Right atrium auricular region (tissue), 2 donors: Measurements from ENCODE around the gene BABAM2. TPM values are rescaled to one million over a fixed set of nuclear protein-coding genes. Genes with fewer than 3 reads are reported as not detected.

Source experiments
- DNase-seq: peaks from one replicate; pipeline ENCODE4 v3.0.0-alpha.2; 2019; ENCODE audit warnings: low spot score
- H3K27ac ChIP-seq, 2 donors: fragments of 200-600 bp; sonication (generic); 1 replicate in 1 of 2; 2 replicates in 1 of 2; pipeline ENCODE4 v1.5.1; 2016 to 2019
- H3K27me3 ChIP-seq, 2 donors: fragments of 200-600 bp; sonication (generic); one replicate each; pipeline versions ENCODE4 v1.5.1 to v1.6.0; 2017 to 2019
- H3K36me3 ChIP-seq: fragments of 200-600 bp; sonication (generic); one replicate; pipeline ENCODE4 v1.5.1; 2016
- H3K4me1 ChIP-seq, 2 donors: fragments of 200-600 bp; sonication (generic); one replicate each; pipeline versions ENCODE4 v1.5.1 to v1.6.0; 2017 to 2019
- H3K4me3 ChIP-seq, 2 donors: fragments of 200-600 bp; sonication (generic); 1 replicate in 1 of 2; 2 replicates in 1 of 2; pipeline ENCODE4 v1.5.1; 2017 to 2019; ENCODE audit warnings: mild to moderate bottlenecking in 1 of 2, moderate library complexity in 1 of 2
- H3K9me3 ChIP-seq, 2 donors: fragments of 200-600 bp; sonication (generic); one replicate each; pipeline ENCODE4 v1.5.1; 2019
- total RNA-seq, 2 donors: library from RNA; depleted of rRNA; stranded (reverse); fragments of >200 nt; gene quantifications; one replicate each; pipeline ENCODE4 v1.1.0, GENCODE V29; 2016
- TF ChIP-seq, protein P1 (sequence below), 2 donors: fragments of 200-600 bp; sonication (generic); IDR thresholded peaks; one replicate each; pipeline ENCODE4 v1.5.1; 2019; ENCODE audit warnings: antibody characterized with exemption in 2 of 2

The BABAM2 gene
- total RNA-seq, 2 donors from 2014 or later: 58.8 to 60.6 TPM

DNA sequence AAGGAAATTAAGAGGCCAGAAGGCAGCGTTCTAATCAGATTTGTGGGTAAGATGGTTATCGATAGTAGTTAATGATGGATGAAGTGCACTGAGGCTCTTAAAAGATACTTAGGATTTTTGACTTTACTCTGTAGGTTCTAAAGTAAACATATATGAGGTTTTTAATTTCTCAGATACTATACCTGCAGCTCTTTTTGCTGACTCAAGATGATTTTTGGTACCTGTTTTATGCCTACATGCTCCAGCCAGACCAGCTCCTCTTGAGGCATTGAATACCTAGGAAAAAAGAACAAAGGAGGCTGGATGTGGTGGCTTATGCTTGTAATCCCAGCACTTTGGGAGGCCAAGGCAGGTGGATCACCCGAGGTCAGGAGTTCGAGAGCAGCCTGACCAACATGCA lies 260.5 kb downstream of the BABAM2 start:
- no peaks in the 10 kb centered on the region for H3K36me3 ChIP-seq
- no peak overlapping the region for H3K4me3 ChIP-seq
- TF ChIP-seq, protein P1, sequence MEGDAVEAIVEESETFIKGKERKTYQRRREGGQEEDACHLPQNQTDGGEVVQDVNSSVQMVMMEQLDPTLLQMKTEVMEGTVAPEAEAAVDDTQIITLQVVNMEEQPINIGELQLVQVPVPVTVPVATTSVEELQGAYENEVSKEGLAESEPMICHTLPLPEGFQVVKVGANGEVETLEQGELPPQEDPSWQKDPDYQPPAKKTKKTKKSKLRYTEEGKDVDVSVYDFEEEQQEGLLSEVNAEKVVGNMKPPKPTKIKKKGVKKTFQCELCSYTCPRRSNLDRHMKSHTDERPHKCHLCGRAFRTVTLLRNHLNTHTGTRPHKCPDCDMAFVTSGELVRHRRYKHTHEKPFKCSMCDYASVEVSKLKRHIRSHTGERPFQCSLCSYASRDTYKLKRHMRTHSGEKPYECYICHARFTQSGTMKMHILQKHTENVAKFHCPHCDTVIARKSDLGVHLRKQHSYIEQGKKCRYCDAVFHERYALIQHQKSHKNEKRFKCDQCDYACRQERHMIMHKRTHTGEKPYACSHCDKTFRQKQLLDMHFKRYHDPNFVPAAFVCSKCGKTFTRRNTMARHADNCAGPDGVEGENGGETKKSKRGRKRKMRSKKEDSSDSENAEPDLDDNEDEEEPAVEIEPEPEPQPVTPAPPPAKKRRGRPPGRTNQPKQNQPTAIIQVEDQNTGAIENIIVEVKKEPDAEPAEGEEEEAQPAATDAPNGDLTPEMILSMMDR (IDR thresholded peaks at IDR 0.05): no peak
- DNase-seq: no peak
- H3K27ac ChIP-seq: no peak overlapping the region
- H3K4me1 ChIP-seq: peaks cover 0 to 12% of the 10 kb centered on the region in 2 donors
- H3K27me3 ChIP-seq: no peaks in the 10 kb centered on the region
- peaks cover 0 to 9% of the 10 kb centered on the region in 2 donors for H3K9me3 ChIP-seq

DNA sequence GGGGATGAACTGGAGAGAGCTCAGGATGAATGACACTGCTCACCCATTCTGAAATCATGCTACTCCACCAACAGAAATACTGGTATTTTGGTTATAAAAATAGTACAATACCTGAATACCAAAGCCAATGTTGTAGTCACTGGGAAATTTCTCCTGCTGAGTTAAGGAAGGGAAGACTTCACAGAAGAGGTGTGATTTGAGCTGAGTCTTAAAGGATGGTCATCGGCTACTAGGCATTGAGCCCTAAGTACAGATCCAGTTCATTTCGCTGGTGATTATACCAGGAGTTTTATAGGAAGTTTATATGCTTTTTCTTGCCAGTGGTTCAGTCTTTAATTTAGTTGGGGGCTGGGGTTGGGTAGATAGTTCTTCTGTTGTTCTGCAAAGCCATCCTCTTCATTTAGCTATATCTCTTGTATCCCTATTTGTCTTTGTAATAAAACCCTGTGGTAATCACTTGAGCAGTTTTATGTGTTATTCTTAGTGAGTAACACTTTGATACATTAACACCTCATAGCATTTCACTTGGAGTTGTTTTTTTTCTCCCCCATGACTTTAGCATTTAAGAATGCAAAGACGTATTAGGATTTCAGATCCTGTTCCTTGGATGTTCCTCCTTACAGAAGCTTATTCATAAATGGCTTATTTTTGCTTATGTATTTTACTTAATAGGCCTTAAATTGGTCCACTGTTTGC lies 262.2 kb downstream of the BABAM2 start:
- no peak overlapping the region for H3K27ac ChIP-seq
- TF ChIP-seq, protein P1 (IDR thresholded peaks at IDR 0.05): no peak
- DNase-seq: no peak
- no peaks in the 10 kb centered on the region for H3K27me3 ChIP-seq
- H3K9me3 ChIP-seq: peaks cover 0 to 11% of the 10 kb centered on the region in 2 donors
- H3K4me3 ChIP-seq: no peak overlapping the region
- H3K36me3 ChIP-seq: no peaks in the 10 kb centered on the region
- H3K4me1 ChIP-seq: peaks cover 0 to 12% of the 10 kb centered on the region in 2 donors

DNA sequence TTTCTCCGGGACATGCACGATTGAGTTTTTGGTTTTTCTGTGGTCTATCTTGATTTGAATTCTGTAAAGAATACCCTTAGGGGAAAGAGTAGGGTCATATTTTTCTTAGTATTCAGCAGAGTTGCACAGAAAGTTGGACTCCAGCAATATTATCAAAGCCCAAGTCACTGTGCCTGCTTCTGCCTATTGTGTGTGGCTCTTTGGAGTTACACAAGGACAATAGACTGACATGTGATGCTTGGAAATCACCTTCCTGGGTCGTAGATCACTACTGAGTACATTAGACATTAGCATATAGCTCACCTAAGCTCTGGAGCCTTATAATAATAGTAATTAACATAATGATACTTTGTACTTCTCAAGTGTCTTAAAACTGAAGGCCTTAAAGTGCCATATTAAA lies 263.3 kb downstream of the BABAM2 start:
- peaks cover 0 to 11% of the 10 kb centered on the region in 2 donors for H3K9me3 ChIP-seq
- DNase-seq: no peak
- peaks cover 0 to 12% of the 10 kb centered on the region in 2 donors for H3K4me1 ChIP-seq
- TF ChIP-seq, protein P1 (IDR thresholded peaks at IDR 0.05): no peak
- no peak overlapping the region for H3K4me3 ChIP-seq
- H3K27ac ChIP-seq: no peak overlapping the region
- H3K36me3 ChIP-seq: no peaks in the 10 kb centered on the region
- H3K27me3 ChIP-seq: no peaks in the 10 kb centered on the region

DNA sequence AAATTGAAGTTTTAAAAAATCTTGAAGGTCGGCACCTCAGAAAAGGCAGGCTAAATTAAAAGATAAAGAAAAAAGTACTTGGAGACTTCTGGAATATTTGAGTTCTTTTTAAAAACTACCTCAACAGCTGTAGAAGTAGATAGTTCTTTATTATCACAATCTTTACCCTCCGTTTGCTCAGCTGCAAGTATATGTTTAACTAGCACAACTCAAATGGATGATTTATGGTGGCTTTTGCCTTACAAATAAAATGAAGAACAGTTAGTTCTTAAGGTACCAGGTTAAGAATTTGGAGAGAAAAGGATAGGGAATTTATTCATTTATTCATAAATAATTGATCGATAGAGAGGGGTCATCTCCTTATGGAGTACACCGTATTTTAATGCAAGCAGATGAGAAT lies 264.6 kb downstream of the BABAM2 start:
- Histone ChIP-seq H3K4me3 (no peak overlapping the region), H3K4me1 (peaks cover 0 to 9% of the 10 kb centered on the region in 2 donors), H3K27ac (no peak overlapping the region), H3K27me3 (no peaks in the 10 kb centered on the region), H3K9me3 (peaks cover 0 to 11% of the 10 kb centered on the region in 2 donors), H3K36me3 (no peaks in the 10 kb centered on the region)
- TF ChIP-seq, protein P1 (IDR thresholded peaks at IDR 0.05): no peak
- DNase-seq: no peak

DNA sequence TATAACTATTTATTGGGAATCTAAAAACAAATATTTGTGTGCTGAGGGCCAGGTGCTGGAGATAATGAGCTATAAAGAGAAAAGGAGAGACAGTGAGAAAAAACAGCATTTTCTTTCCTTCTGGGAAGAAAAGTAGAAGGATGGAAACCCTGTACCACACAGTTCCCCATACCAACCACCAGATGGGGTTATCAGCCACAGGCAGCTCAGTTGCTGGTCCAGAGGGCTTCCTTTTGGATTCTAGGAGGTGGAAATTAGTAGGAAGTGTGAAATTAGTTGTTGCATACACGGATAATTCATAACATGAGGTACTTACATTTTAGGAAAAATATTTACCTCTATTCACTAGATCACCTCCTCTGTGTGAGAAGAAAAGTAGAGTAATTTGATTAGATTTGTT lies 265.1 kb downstream of the BABAM2 start:
- Histone ChIP-seq H3K36me3 (no peaks in the 10 kb centered on the region), H3K27ac (no peak overlapping the region), H3K27me3 (no peaks in the 10 kb centered on the region), H3K9me3 (peaks cover 0 to 11% of the 10 kb centered on the region in 2 donors), H3K4me3 (no peak overlapping the region), H3K4me1 (peaks cover 0 to 6% of the 10 kb centered on the region in 2 donors)
- DNase-seq: no peak
- TF ChIP-seq, protein P1 (IDR thresholded peaks at IDR 0.05): peak in 1 of 2 donors; percentile 13

DNA sequence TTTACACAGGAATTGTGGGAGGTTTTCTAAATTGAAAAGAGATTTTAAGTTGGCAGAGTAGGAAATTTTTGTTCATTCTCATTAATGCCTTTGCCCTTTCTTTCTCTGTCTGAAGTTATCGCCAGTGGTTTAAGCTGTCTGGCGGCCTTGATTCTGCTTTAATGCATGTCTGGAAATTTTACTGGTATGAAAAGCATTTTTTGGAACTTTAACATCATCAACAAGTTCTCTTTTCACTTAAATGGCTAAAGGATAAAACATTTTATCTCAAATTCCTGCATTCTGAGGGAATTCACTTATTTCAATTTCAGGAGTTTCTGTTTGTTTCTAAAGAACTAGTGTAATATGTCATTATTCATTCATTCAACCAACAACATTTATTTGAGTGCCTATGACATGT lies 268.3 kb downstream of the BABAM2 start:
- H3K9me3 ChIP-seq: peaks cover 0 to 11% of the 10 kb centered on the region in 2 donors
- no peak for DNase-seq
- H3K36me3 ChIP-seq: no peaks in the 10 kb centered on the region
- H3K4me1 ChIP-seq: peaks cover 0 to 25% of the 10 kb centered on the region in 2 donors
- no peaks in the 10 kb centered on the region for H3K27me3 ChIP-seq
- no peak overlapping the region for H3K27ac ChIP-seq
- TF ChIP-seq, protein P1 (IDR thresholded peaks at IDR 0.05): no peak
- H3K4me3 ChIP-seq: no peak overlapping the region
